ENCODE results near the gene CDK15. TPM values are rescaled to one million over a fixed set of nuclear protein-coding genes. Genes with fewer than 3 reads are reported as not detected.

The CDK15 gene
- total and polyA plus RNA-seq, 2 experiments from 2014 or later, result 0.27 TPM; not detected in 1

DNA sequence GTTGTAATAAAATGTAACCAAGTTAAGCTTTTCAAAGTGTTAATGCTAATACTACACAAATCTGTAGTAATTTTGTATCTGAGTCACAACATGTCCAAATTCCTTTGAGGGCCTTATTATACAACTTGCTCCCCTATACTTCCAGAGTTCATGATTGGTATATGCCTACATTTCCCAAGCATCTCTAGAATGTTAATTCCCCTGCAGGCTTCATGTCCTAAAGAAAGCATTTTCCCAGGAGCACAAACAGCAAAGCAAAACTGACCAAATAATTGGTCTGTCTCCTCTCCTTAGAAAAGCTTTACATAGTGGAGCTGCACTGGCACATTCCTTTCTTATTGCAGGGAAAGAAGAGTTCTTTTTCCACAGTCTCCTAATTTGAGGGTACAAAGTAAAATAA, 29.3 kb upstream of the CDK15 start:
- peaks cover 45% of the 10 kb centered on the region for H3K4me1 ChIP-seq (ENCODE audit: insufficient read depth)
- Mint-ChIP-seq H3K27ac (no peak overlapping the region), H3K36me3 (ENCODE audit: low read depth) (no peaks in the 10 kb centered on the region), H3K4me1 (peaks cover 54% of the 10 kb centered on the region), H3K4me3 (no peak overlapping the region), H3K9me3 (no peaks in the 10 kb centered on the region), H3K27me3 (ENCODE audit: insufficient read depth, low read depth, poor library complexity) (peaks cover 2% of the 10 kb centered on the region)
- H2AFZ ChIP-seq, result no peak overlapping the region
- no peak overlapping the region for H3K4me3 ChIP-seq
- H4K20me1 ChIP-seq (replicated peaks; ENCODE audit: insufficient read depth), result 0 out of 2 replicates have a peak, but pooled peaks cover 2% of the 10 kb centered on the region
- no peak overlapping the region for H3K4me2 ChIP-seq
- peaks cover 82% of the 10 kb centered on the region for H3K79me2 ChIP-seq (replicated peaks; ENCODE audit: insufficient read depth)
- no peaks in the 10 kb centered on the region for H3K36me3 ChIP-seq (ENCODE audit: insufficient read depth)
- no peaks in the 10 kb centered on the region for H3K9me2 ChIP-seq (ENCODE audit: insufficient read depth)
- peak; percentile 29 for DNase-seq (ENCODE audit: low spot score)
- no peaks in the 10 kb centered on the region for H3K27me3 ChIP-seq (ENCODE audit: insufficient read depth)
- no peak for ATAC-seq
- no peak overlapping the region for H3K27ac ChIP-seq (ENCODE audit: low read depth)
- no peak for TF ChIP-seq NANOG (IDR thresholded peaks at IDR 0.05; ENCODE audit: borderline replicate concordance)
- no peak for TF ChIP-seq EZH2 (IDR thresholded peaks at IDR 0.05; ENCODE audit: low read depth, unreplicated experiment)
- no peak for TF ChIP-seq ZNF114 (CRISPR knock-in tag; IDR thresholded peaks at IDR 0.05)
- TF ChIP-seq, protein P1, sequence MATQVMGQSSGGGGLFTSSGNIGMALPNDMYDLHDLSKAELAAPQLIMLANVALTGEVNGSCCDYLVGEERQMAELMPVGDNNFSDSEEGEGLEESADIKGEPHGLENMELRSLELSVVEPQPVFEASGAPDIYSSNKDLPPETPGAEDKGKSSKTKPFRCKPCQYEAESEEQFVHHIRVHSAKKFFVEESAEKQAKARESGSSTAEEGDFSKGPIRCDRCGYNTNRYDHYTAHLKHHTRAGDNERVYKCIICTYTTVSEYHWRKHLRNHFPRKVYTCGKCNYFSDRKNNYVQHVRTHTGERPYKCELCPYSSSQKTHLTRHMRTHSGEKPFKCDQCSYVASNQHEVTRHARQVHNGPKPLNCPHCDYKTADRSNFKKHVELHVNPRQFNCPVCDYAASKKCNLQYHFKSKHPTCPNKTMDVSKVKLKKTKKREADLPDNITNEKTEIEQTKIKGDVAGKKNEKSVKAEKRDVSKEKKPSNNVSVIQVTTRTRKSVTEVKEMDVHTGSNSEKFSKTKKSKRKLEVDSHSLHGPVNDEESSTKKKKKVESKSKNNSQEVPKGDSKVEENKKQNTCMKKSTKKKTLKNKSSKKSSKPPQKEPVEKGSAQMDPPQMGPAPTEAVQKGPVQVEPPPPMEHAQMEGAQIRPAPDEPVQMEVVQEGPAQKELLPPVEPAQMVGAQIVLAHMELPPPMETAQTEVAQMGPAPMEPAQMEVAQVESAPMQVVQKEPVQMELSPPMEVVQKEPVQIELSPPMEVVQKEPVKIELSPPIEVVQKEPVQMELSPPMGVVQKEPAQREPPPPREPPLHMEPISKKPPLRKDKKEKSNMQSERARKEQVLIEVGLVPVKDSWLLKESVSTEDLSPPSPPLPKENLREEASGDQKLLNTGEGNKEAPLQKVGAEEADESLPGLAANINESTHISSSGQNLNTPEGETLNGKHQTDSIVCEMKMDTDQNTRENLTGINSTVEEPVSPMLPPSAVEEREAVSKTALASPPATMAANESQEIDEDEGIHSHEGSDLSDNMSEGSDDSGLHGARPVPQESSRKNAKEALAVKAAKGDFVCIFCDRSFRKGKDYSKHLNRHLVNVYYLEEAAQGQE (IDR thresholded peaks at IDR 0.05; ENCODE audit: unreplicated experiment), result no peak
- H3F3A ChIP-seq (replicated peaks; ENCODE audit: low read depth), result peaks cover 5% of the 10 kb centered on the region; the same call in 1 of the 2 replicates

DNA sequence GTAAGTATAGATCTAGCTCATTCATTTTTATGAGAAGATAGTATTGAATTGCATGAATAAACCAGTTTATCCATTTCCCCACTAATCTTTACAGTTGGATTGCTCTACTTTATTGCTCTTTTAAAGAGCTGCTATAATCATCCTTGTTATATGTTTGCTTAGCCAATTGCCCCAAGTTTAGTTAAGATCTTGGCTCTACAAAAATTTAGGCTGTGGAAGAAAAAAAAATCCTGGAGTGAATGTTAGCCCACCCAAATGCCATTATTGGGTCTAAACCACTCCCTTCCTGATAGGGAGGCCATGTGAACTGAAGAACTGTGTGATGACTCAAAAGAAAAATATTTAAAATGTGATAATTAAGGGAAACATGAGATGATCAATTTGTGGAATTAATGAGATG, 28.5 kb upstream of the CDK15 start:
- H3K27me3 ChIP-seq (ENCODE audit: insufficient read depth), result no peaks in the 10 kb centered on the region
- H3F3A ChIP-seq (replicated peaks; ENCODE audit: low read depth), result peaks cover 5% of the 10 kb centered on the region; the same call in 1 of the 2 replicates
- H3K4me3 Mint-ChIP-seq, result no peak overlapping the region
- no peak overlapping the region for H3K27ac Mint-ChIP-seq
- H3K27me3 Mint-ChIP-seq (ENCODE audit: insufficient read depth, low read depth, poor library complexity), result peaks cover 2% of the 10 kb centered on the region
- H4K20me1 ChIP-seq (replicated peaks; ENCODE audit: insufficient read depth), result 0 out of 2 replicates have a peak, but pooled peaks cover 2% of the 10 kb centered on the region
- no peaks in the 10 kb centered on the region for H3K9me2 ChIP-seq (ENCODE audit: insufficient read depth)
- ATAC-seq, result no peak
- DNase-seq (ENCODE audit: low spot score), result no peak
- no peaks in the 10 kb centered on the region for H3K36me3 ChIP-seq (ENCODE audit: insufficient read depth)
- H3K9me3 Mint-ChIP-seq, result no peaks in the 10 kb centered on the region
- no peak overlapping the region for H3K4me3 ChIP-seq
- no peaks in the 10 kb centered on the region for H3K36me3 Mint-ChIP-seq (ENCODE audit: low read depth)
- peak overlapping the region; percentile 95; the same call in 1 of the 2 replicates for H3K4me2 ChIP-seq
- H3K79me2 ChIP-seq (replicated peaks; ENCODE audit: insufficient read depth), result peaks cover 74% of the 10 kb centered on the region
- H3K4me1 Mint-ChIP-seq, result peaks cover 50% of the 10 kb centered on the region
- H2AFZ ChIP-seq, result no peak overlapping the region
- TF ChIP-seq POLR2AphosphoS5 (IDR thresholded peaks at IDR 0.05; ENCODE audit: low read depth) (no peak), JUNB (IDR thresholded peaks at IDR 0.05; ENCODE audit: unreplicated experiment) (no peak), STAT1 (IDR thresholded peaks at IDR 0.05; ENCODE audit: unreplicated experiment) (no peak), NANOG (IDR thresholded peaks at IDR 0.05; ENCODE audit: borderline replicate concordance) (no peak), EZH2phosphoT487 (IDR thresholded peaks at IDR 0.05; ENCODE audit: unreplicated experiment) (no peak), CREB1 (CRISPR knock-in tag; IDR thresholded peaks at IDR 0.05; ENCODE audit: low read depth) (no peak), ZNF114 (CRISPR knock-in tag; IDR thresholded peaks at IDR 0.05) (no peak), EZH2 (IDR thresholded peaks at IDR 0.05; ENCODE audit: low read depth, unreplicated experiment) (no peak)
- TF ChIP-seq, protein P2, sequence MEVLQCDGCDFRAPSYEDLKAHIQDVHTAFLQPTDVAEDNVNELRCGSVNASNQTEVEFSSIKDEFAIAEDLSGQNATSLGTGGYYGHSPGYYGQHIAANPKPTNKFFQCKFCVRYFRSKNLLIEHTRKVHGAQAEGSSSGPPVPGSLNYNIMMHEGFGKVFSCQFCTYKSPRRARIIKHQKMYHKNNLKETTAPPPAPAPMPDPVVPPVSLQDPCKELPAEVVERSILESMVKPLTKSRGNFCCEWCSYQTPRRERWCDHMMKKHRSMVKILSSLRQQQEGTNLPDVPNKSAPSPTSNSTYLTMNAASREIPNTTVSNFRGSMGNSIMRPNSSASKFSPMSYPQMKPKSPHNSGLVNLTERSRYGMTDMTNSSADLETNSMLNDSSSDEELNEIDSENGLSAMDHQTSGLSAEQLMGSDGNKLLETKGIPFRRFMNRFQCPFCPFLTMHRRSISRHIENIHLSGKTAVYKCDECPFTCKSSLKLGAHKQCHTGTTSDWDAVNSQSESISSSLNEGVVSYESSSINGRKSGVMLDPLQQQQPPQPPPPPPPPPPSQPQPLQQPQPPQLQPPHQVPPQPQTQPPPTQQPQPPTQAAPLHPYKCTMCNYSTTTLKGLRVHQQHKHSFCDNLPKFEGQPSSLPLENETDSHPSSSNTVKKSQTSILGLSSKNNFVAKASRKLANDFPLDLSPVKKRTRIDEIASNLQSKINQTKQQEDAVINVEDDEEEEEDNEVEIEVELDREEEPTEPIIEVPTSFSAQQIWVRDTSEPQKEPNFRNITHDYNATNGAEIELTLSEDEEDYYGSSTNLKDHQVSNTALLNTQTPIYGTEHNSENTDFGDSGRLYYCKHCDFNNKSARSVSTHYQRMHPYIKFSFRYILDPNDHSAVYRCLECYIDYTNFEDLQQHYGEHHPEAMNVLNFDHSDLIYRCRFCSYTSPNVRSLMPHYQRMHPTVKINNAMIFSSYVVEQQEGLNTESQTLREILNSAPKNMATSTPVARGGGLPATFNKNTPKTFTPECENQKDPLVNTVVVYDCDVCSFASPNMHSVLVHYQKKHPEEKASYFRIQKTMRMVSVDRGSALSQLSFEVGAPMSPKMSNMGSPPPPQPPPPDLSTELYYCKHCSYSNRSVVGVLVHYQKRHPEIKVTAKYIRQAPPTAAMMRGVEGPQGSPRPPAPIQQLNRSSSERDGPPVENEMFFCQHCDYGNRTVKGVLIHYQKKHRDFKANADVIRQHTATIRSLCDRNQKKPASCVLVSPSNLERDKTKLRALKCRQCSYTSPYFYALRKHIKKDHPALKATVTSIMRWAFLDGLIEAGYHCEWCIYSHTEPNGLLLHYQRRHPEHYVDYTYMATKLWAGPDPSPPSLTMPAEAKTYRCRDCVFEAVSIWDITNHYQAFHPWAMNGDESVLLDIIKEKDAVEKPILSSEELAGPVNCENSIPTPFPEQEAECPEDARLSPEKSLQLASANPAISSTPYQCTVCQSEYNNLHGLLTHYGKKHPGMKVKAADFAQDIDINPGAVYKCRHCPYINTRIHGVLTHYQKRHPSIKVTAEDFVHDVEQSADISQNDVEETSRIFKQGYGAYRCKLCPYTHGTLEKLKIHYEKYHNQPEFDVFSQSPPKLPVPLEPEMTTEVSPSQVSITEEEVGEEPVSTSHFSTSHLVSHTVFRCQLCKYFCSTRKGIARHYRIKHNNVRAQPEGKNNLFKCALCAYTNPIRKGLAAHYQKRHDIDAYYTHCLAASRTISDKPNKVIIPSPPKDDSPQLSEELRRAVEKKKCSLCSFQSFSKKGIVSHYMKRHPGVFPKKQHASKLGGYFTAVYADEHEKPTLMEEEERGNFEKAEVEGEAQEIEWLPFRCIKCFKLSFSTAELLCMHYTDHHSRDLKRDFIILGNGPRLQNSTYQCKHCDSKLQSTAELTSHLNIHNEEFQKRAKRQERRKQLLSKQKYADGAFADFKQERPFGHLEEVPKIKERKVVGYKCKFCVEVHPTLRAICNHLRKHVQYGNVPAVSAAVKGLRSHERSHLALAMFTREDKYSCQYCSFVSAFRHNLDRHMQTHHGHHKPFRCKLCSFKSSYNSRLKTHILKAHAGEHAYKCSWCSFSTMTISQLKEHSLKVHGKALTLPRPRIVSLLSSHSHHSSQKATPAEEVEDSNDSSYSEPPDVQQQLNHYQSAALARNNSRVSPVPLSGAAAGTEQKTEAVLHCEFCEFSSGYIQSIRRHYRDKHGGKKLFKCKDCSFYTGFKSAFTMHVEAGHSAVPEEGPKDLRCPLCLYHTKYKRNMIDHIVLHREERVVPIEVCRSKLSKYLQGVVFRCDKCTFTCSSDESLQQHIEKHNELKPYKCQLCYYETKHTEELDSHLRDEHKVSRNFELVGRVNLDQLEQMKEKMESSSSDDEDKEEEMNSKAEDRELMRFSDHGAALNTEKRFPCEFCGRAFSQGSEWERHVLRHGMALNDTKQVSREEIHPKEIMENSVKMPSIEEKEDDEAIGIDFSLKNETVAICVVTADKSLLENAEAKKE (CRISPR knock-in tag; IDR thresholded peaks at IDR 0.05), result no peak
- TF ChIP-seq, protein P3, sequence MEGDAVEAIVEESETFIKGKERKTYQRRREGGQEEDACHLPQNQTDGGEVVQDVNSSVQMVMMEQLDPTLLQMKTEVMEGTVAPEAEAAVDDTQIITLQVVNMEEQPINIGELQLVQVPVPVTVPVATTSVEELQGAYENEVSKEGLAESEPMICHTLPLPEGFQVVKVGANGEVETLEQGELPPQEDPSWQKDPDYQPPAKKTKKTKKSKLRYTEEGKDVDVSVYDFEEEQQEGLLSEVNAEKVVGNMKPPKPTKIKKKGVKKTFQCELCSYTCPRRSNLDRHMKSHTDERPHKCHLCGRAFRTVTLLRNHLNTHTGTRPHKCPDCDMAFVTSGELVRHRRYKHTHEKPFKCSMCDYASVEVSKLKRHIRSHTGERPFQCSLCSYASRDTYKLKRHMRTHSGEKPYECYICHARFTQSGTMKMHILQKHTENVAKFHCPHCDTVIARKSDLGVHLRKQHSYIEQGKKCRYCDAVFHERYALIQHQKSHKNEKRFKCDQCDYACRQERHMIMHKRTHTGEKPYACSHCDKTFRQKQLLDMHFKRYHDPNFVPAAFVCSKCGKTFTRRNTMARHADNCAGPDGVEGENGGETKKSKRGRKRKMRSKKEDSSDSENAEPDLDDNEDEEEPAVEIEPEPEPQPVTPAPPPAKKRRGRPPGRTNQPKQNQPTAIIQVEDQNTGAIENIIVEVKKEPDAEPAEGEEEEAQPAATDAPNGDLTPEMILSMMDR (conservative IDR thresholded peaks at IDR 0.05; ENCODE audit: low read depth in 2 of 2), result no peak
- H3K4me1 ChIP-seq (ENCODE audit: insufficient read depth), result peaks cover 39% of the 10 kb centered on the region
- H3K27ac ChIP-seq (ENCODE audit: low read depth), result no peak overlapping the region
